HG02642 (cell line): Measurements from ENCODE around the gene VPS11.
"Not testable (repeated sequence)": the region's sequence is repeated elsewhere in the genome, so short reads cannot be mapped to it uniquely, and the experiment has no call there.

Source experiments
- ATAC-seq: cut with Tn5 transposase; IDR thresholded peaks from one replicate; pipeline ENCODE4 v1.9.1; 2021; ENCODE audit warnings: mild to moderate bottlenecking; ENCODE audit not compliant: unreplicated experiment, poor library complexity

VPS11 gene

GRCh38 chr11:119033421-119033820, 34.2 kb upstream of the VPS11 start:
- not testable (repeated sequence) for ATAC-seq

- ATAC-seq = no peak
Measured at GRCh38 chr11:119034813-119035212, 32.8 kb upstream of the VPS11 start.

GRCh38 chr11:119038884-119039283, 28.7 kb upstream of the VPS11 start:
- no peak for ATAC-seq

- ATAC-seq = not testable (repeated sequence)
Measured at GRCh38 chr11:119039471-119039870, 28.1 kb upstream of the VPS11 start.

- ATAC-seq = no peak
Measured at GRCh38 chr11:119041821-119042514, 25.6 kb upstream of the VPS11 start.

- no peak for ATAC-seq
Measured at GRCh38 chr11:119042927-119043326, 24.7 kb upstream of the VPS11 start.

- no peak for ATAC-seq
Measured at GRCh38 chr11:119044708-119045107, 22.9 kb upstream of the VPS11 start.

- ATAC-seq = no peak
Measured at GRCh38 chr11:119046489-119046888, 21.1 kb upstream of the VPS11 start.

GRCh38 chr11:119047205-119047604, 20.4 kb upstream of the VPS11 start:
- ATAC-seq = no peak

- ATAC-seq = no peak
Measured at GRCh38 chr11:119048644-119049043, 19.0 kb upstream of the VPS11 start.

GRCh38 chr11:119049081-119049480, 18.5 kb upstream of the VPS11 start:
- no peak for ATAC-seq

GRCh38 chr11:119051440-119052162, 16.0 kb upstream of the VPS11 start:
- peak; percentile 61 for ATAC-seq

GRCh38 chr11:119052163-119052814, 15.3 kb upstream of the VPS11 start:
- no peak for ATAC-seq

GRCh38 chr11:119054418-119054817, 13.2 kb upstream of the VPS11 start:
- no peak for ATAC-seq

GRCh38 chr11:119055901-119056300, 11.7 kb upstream of the VPS11 start:
- no peak for ATAC-seq

- peak; percentile 6 for ATAC-seq
Measured at GRCh38 chr11:119056421-119056999, 11.1 kb upstream of the VPS11 start.

- peak; percentile 92 for ATAC-seq
Measured at GRCh38 chr11:119057000-119057769, 10.4 kb upstream of the VPS11 start, which contains the start of gene HYOU1. Gene HYOU1 (minus strand): TSS chr11:119057205. CDS start chr11:119056160, 1,045 bp downstream.

- not testable (repeated sequence) for ATAC-seq
Measured at GRCh38 chr11:119059128-119059527, 8.5 kb upstream of the VPS11 start.

- ATAC-seq = no peak
Measured at GRCh38 chr11:119061256-119061655, 6.4 kb upstream of the VPS11 start.

- no peak for ATAC-seq
Measured at GRCh38 chr11:119062779-119063178, 4.8 kb upstream of the VPS11 start.
